WTC11 (cell line): ENCODE data around the gene DLGAP5. TPM values are rescaled to one million over a fixed set of nuclear protein-coding genes. Genes with fewer than 3 reads are reported as not detected.

Experiments
- ATAC-seq: fragments of 200-7000 bp; cut with Tn5 transposase; 2 replicates; pipeline ENCODE4 v1.10.0; 2021; ENCODE audit warnings: mild to moderate bottlenecking, moderate library complexity
- CTCF ChIA-PET: fragments of 300-600 bp; sonication (Branson Sonifier 250); formaldehyde crosslinking; loops from one replicate; lab custom pipeline; 2021; ENCODE audit warnings: antibody characterized with exemption; lab: Charles Lee
- POLR2A ChIA-PET: fragments of 350-600 bp; sonication (Branson Sonifier 250); formaldehyde crosslinking; loops from one replicate; lab custom pipeline; 2021; ENCODE audit warnings: antibody characterized with exemption; lab: Charles Lee
- DNase-seq: peaks from one replicate; pipeline ENCODE4 v3.0.0; 2021; ENCODE audit warnings: low spot score
- H3K27ac Mint-ChIP-seq: 2 replicates; pipeline ENCODE4 v1.8.0; 2021; ENCODE audit warnings: mixed read lengths
- H3K27me3 Mint-ChIP-seq: 2 replicates; pipeline ENCODE4 v1.8.0; 2021; ENCODE audit warnings: low read depth, mild to moderate bottlenecking, moderate library complexity, mixed read lengths
- H3K36me3 Mint-ChIP-seq: 2 replicates; pipeline ENCODE4 v1.8.0; 2021; ENCODE audit warnings: mixed read lengths
- H3K4me1 Mint-ChIP-seq: 2 replicates; pipeline ENCODE4 v1.8.0; 2022; ENCODE audit warnings: mixed read lengths
- H3K4me3 Mint-ChIP-seq: 2 replicates; pipeline ENCODE4 v1.8.0; 2021; ENCODE audit warnings: mild to moderate bottlenecking, moderate library complexity, mixed read lengths
- H3K9me3 Mint-ChIP-seq: 2 replicates; pipeline ENCODE4 v1.8.0; 2021; ENCODE audit warnings: mixed read lengths
- AFF4 ChIP-seq: sonication (generic); formaldehyde crosslinking; IDR thresholded peaks from 2 replicates; pipeline ENCODE4 v1.8.1; 2023; ENCODE audit warnings: mild to moderate bottlenecking, missing genetic modification reagents, borderline replicate concordance
- E2F1 ChIP-seq: sonication (generic); formaldehyde crosslinking; IDR thresholded peaks from 2 replicates; pipeline ENCODE4 v1.8.0; 2022; ENCODE audit warnings: mild to moderate bottlenecking, missing genetic modification reagents
- E2F5 ChIP-seq: sonication (generic); formaldehyde crosslinking; IDR thresholded peaks from 2 replicates; pipeline ENCODE4 v1.8.1; 2022; ENCODE audit warnings: mild to moderate bottlenecking, moderate library complexity, missing genetic modification reagents
- ERG ChIP-seq: fragments of 250-450 bp; sonication (Bioruptor Pico); IDR thresholded peaks from 2 replicates; pipeline ENCODE4 v1.8.0; 2021; ENCODE audit warnings: mild to moderate bottlenecking
- GTF2I ChIP-seq: fragments of 250-450 bp; sonication (Bioruptor Pico); conservative IDR thresholded peaks from 2 replicates; pipeline ENCODE4 v1.4.0; 2021; ENCODE audit warnings: mild to moderate bottlenecking
- HMGA2 ChIP-seq: fragments of 250-450 bp; sonication (Bioruptor Pico); IDR thresholded peaks from 2 replicates; pipeline ENCODE4 v1.4.0; 2021; ENCODE audit warnings: mild to moderate bottlenecking, moderate library complexity
- HMGXB4 ChIP-seq: sonication (generic); formaldehyde crosslinking; IDR thresholded peaks from 2 replicates; pipeline ENCODE4 v1.8.1; 2023; ENCODE audit warnings: mild to moderate bottlenecking, moderate library complexity, missing genetic modification reagents
- IRF2 ChIP-seq: sonication (generic); formaldehyde crosslinking; IDR thresholded peaks from 2 replicates; pipeline ENCODE4 v1.8.0; 2022; ENCODE audit warnings: low read depth, missing genetic modification reagents, borderline replicate concordance
- NR3C1 ChIP-seq: sonication (generic); formaldehyde crosslinking; conservative IDR thresholded peaks from 2 replicates; pipeline ENCODE4 v1.8.1; 2023; ENCODE audit warnings: low read depth, mild to moderate bottlenecking, missing genetic modification reagents
- PREB ChIP-seq: sonication (generic); formaldehyde crosslinking; IDR thresholded peaks from 2 replicates; pipeline ENCODE4 v1.8.1; 2022; ENCODE audit warnings: mild to moderate bottlenecking, missing genetic modification reagents, moderate library complexity, borderline replicate concordance
- SOX15 ChIP-seq: fragments of 250-450 bp; sonication (Bioruptor Pico); IDR thresholded peaks from 2 replicates; pipeline ENCODE4 v1.9.0; 2021; ENCODE audit warnings: mild to moderate bottlenecking
- ZBTB21 ChIP-seq: sonication (generic); formaldehyde crosslinking; IDR thresholded peaks from 2 replicates; pipeline ENCODE4 v1.8.1; 2023; ENCODE audit warnings: mild to moderate bottlenecking, missing genetic modification reagents, borderline replicate concordance
- ZBTB43 ChIP-seq: sonication (generic); formaldehyde crosslinking; IDR thresholded peaks from 2 replicates; pipeline ENCODE4 v1.8.1; 2023; ENCODE audit warnings: mild to moderate bottlenecking, missing genetic modification reagents
- ZNF232 ChIP-seq: sonication (generic); formaldehyde crosslinking; IDR thresholded peaks from 2 replicates; pipeline ENCODE4 v1.8.0; 2022; ENCODE audit warnings: mild to moderate bottlenecking, missing genetic modification reagents
- ZNF281 ChIP-seq: sonication (generic); formaldehyde crosslinking; IDR thresholded peaks from 2 replicates; pipeline ENCODE4 v1.8.0; 2023; ENCODE audit warnings: mild to moderate bottlenecking, missing genetic modification reagents
- ZNF396 ChIP-seq: fragments of 250-450 bp; sonication (Bioruptor Pico); IDR thresholded peaks from 2 replicates; pipeline ENCODE4 v1.8.0; 2021; ENCODE audit warnings: mild to moderate bottlenecking, moderate library complexity, borderline replicate concordance
- ZNF532 ChIP-seq: fragments of 250-450 bp; sonication (Bioruptor Pico); IDR thresholded peaks from 2 replicates; pipeline ENCODE4 v1.9.0; 2021; ENCODE audit warnings: mild to moderate bottlenecking, borderline replicate concordance
- total RNA-seq: library from RNA; stranded (reverse); gene quantifications from 3 replicates; pipeline ENCODE4 v1.2.3, GENCODE V29; 2021

DLGAP5 gene
- total RNA-seq, 1 experiment from 2014 or later = 141 TPM

- TF ChIP-seq ZNF532 (no peak), NR3C1 (CRISPR knock-in tag) (no peak)
These were observed 9.3 kb upstream of the DLGAP5 start (continued) for GRCh38 chr14:55200651-55201050.

GRCh38 chr14:55198749-55199148 is 7.4 kb upstream of the DLGAP5 start:
- no peak overlapping the region for H3K27ac Mint-ChIP-seq
- POLR2A ChIA-PET = no interaction called here
- no peak for TF ChIP-seq E2F1 (CRISPR knock-in tag)
- TF ChIP-seq ZBTB43 = no peak
- no peak for TF ChIP-seq ZBTB21
- no peak for TF ChIP-seq GTF2I (CRISPR knock-in tag)
- TF ChIP-seq HMGXB4 (CRISPR knock-in tag) = no peak
- TF ChIP-seq E2F5 (CRISPR knock-in tag) = no peak
- TF ChIP-seq ERG = no peak
- TF ChIP-seq ZNF396 = no peak
- TF ChIP-seq SOX15 = no peak
- no peak for TF ChIP-seq HMGA2
- no peak for TF ChIP-seq IRF2 (CRISPR knock-in tag)
- no peak for TF ChIP-seq ZNF281 (CRISPR knock-in tag)
- TF ChIP-seq AFF4 (CRISPR knock-in tag) = no peak
- TF ChIP-seq ZNF232 (CRISPR knock-in tag) = no peak
- TF ChIP-seq PREB (CRISPR knock-in tag) = no peak

More at GRCh38 chr14:55198749-55199148, 7.4 kb upstream of the DLGAP5 start:
- H3K27me3 Mint-ChIP-seq = no peaks in the 10 kb centered on the region; the same call in 1 of the 2 replicates
- DNase-seq (no peak), ATAC-seq (no peak)
- no peaks in the 10 kb centered on the region for H3K36me3 Mint-ChIP-seq
- H3K4me1 Mint-ChIP-seq = peaks cover 23% of the 10 kb centered on the region
- no peak overlapping the region for H3K4me3 Mint-ChIP-seq
- CTCF ChIA-PET = no interaction called here
- peaks cover 3% of the 10 kb centered on the region; the same call in 1 of the 2 replicates for H3K9me3 Mint-ChIP-seq
